Activated CD8-positive, alpha-beta T cell treated with anti-CD3 and anti-CD28 coated beads for 36 hours (primary cell): ENCODE data around the gene RAPH1. TPM values are rescaled to one million over a fixed set of nuclear protein-coding genes. Genes with fewer than 3 reads are reported as not detected.

ENCODE experiments used
- ATAC-seq: fragments of 200-7000 bp; cut with Tn5 transposase; one replicate; pipeline ENCODE4 v1.10.0; 2021; ENCODE audit warnings: mild to moderate bottlenecking, moderate library complexity
- CTCF ChIA-PET: fragments of 350-600 bp; sonication (Branson Sonifier 250); formaldehyde crosslinking; loops from one replicate; lab custom pipeline; 2021; ENCODE audit warnings: antibody characterized with exemption; lab: Charles Lee
- POLR2A ChIA-PET: fragments of 350-600 bp; sonication (Branson Sonifier 250); formaldehyde crosslinking; loops from one replicate; lab custom pipeline; 2021; ENCODE audit warnings: antibody characterized with exemption; lab: Charles Lee
- DNase-seq: peaks from one replicate; pipeline ENCODE4 v3.0.0-alpha.2; 2020
- H3K27ac Mint-ChIP-seq: one replicate; pipeline ENCODE4 v1.8.0; 2021; ENCODE audit warnings: mild to moderate bottlenecking, mixed read lengths
- H3K27me3 Mint-ChIP-seq: one replicate; pipeline ENCODE4 v1.8.0; 2021; ENCODE audit warnings: mixed read lengths
- H3K36me3 Mint-ChIP-seq: one replicate; pipeline ENCODE4 v1.8.0; 2021; ENCODE audit warnings: low read depth, mixed read lengths
- H3K4me1 Mint-ChIP-seq: one replicate; pipeline ENCODE4 v1.8.0; 2021; ENCODE audit warnings: low read depth, mixed read lengths
- H3K4me3 Mint-ChIP-seq: one replicate; pipeline ENCODE4 v1.8.0; 2021; ENCODE audit warnings: mild to moderate bottlenecking, moderate library complexity, mixed read lengths
- H3K9me3 Mint-ChIP-seq: one replicate; pipeline ENCODE4 v1.8.0; 2021; ENCODE audit warnings: mixed read lengths
- intact Hi-C: fragments of 100-400 bp; cut with micrococcal nuclease; formaldehyde crosslinking; loops from one replicate; pipeline ENCODE4 v1.10.0; 2022
- total RNA-seq, 2 experiments: library from RNA; stranded (reverse); gene quantifications; one replicate each; pipeline ENCODE4 v1.2.3, GENCODE V29; 2021
- TF ChIP-seq, protein P1 (sequence below): fragments of 200-600 bp; IDR thresholded peaks from one replicate; pipeline ENCODE4 v1.8.0; 2022; ENCODE audit warnings: antibody characterized with exemption, mild to moderate bottlenecking

RAPH1 gene
- total RNA-seq, 2 experiments from 2014 or later, result 1.5 to 1.9 TPM

- Mint-ChIP-seq H3K4me1 (peaks cover 16% of the 10 kb centered on the region), H3K27ac (no peak overlapping the region), H3K9me3 (peaks cover 3% of the 10 kb centered on the region), H3K4me3 (no peak overlapping the region), H3K27me3 (no peaks in the 10 kb centered on the region), H3K36me3 (peaks cover 5% of the 10 kb centered on the region)
- TF ChIP-seq, protein P1, sequence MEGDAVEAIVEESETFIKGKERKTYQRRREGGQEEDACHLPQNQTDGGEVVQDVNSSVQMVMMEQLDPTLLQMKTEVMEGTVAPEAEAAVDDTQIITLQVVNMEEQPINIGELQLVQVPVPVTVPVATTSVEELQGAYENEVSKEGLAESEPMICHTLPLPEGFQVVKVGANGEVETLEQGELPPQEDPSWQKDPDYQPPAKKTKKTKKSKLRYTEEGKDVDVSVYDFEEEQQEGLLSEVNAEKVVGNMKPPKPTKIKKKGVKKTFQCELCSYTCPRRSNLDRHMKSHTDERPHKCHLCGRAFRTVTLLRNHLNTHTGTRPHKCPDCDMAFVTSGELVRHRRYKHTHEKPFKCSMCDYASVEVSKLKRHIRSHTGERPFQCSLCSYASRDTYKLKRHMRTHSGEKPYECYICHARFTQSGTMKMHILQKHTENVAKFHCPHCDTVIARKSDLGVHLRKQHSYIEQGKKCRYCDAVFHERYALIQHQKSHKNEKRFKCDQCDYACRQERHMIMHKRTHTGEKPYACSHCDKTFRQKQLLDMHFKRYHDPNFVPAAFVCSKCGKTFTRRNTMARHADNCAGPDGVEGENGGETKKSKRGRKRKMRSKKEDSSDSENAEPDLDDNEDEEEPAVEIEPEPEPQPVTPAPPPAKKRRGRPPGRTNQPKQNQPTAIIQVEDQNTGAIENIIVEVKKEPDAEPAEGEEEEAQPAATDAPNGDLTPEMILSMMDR, result no peak
- no peak for ATAC-seq
- ChIA-PET POLR2A (no interaction called here), CTCF (no interaction called here)
- DNase-seq, result no peak
- intact Hi-C loops, result no loop called here
These were observed 34.1 kb downstream of the RAPH1 start for GRCh38 chr2:203500951-203501350.

DNA sequence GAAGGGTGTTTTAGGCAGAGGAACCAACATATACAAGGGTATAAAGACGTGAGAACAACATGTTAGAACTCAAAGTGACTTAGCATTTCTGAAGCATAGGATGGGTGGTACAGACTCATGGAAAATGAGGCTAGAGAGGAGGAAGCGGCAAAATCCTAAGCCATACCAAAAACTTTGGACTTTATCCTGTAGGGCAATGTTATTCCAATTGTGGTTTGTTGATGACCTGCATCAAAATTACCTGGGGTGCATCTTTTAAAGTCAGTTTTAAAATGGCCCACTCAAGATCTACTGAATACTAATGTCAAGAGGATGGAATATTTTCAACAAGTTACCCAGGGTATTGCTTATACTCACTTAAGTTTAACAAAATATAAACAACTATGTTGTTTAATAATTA lies 34.8 kb downstream of the RAPH1 start:
- POLR2A ChIA-PET, result no interaction called here
- CTCF ChIA-PET, result no interaction called here

GRCh38 chr2:203498161-203498560 lies 36.9 kb downstream of the RAPH1 start:
- intact Hi-C loops, result loop anchor here (10.0 kb wide), 1 partner anchor 217 kb away; no protein-coding TSS in a partner anchor
- Mint-ChIP-seq H3K36me3 (no peaks in the 10 kb centered on the region), H3K27ac (no peak overlapping the region), H3K4me3 (no peak overlapping the region), H3K4me1 (peaks cover 21% of the 10 kb centered on the region), H3K9me3 (peaks cover under 1% of the 10 kb centered on the region), H3K27me3 (no peaks in the 10 kb centered on the region)
- ChIA-PET CTCF (interaction anchor here (1.0 kb wide), 1 partner anchor 11 kb away, joined by 3 read pairs; no protein-coding TSS in a partner anchor), POLR2A (no interaction called here)
- TF ChIP-seq, protein P1, result no peak
- ATAC-seq, result peak; percentile 68
- DNase-seq, result no peak

More for the DNA sequence above, 34.8 kb downstream of the RAPH1 start:
- Mint-ChIP-seq H3K4me1 (peaks cover 16% of the 10 kb centered on the region), H3K27me3 (no peaks in the 10 kb centered on the region), H3K27ac (no peak overlapping the region), H3K36me3 (peaks cover 5% of the 10 kb centered on the region), H3K4me3 (no peak overlapping the region), H3K9me3 (peaks cover 3% of the 10 kb centered on the region)
- intact Hi-C loops, result no loop called here
- no peak for ATAC-seq
- TF ChIP-seq, protein P1, result no peak
- no peak for DNase-seq

DNA sequence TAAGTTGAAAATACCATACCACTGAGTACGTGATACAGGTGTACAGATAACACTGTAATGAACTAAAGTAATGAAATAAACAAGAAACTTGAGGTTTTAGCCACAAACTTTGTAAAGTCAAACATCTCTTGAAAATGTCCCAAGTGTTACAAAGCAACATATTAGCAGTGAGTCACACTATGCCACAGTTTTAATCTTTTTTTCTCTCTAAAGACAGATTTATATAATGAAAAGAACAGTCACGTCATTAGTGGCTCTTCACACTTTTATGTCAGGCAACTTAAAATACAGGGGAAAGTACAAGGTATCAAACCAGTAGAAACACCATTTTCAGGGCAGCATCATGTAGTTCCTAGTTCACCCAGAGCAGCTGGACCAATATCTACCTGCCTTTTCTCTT lies 42.1 kb downstream of the RAPH1 start:
- ChIA-PET CTCF (interaction anchor here (1.9 kb wide), 1 partner anchor 323 kb away, joined by 6 read pairs; no protein-coding TSS in a partner anchor), POLR2A (interaction anchor here (0.8 to 1.1 kb wide), 2 partner anchors 216 to 351 kb away, joined by 3 read pairs; no protein-coding TSS in a partner anchor)
- H3K9me3 Mint-ChIP-seq, result no peaks in the 10 kb centered on the region
- intact Hi-C loops, result loop anchor here (10.0 kb wide), 1 partner anchor 222 kb away; no protein-coding TSS in a partner anchor
- H3K27me3 Mint-ChIP-seq, result no peaks in the 10 kb centered on the region
- peaks cover 14% of the 10 kb centered on the region for H3K4me1 Mint-ChIP-seq
- TF ChIP-seq, protein P1, result no peak
- H3K36me3 Mint-ChIP-seq, result no peaks in the 10 kb centered on the region
- H3K4me3 Mint-ChIP-seq, result no peak overlapping the region
- no peak for DNase-seq
- peak; percentile 80 for ATAC-seq
- peak overlapping the region; percentile 34 for H3K27ac Mint-ChIP-seq

DNA sequence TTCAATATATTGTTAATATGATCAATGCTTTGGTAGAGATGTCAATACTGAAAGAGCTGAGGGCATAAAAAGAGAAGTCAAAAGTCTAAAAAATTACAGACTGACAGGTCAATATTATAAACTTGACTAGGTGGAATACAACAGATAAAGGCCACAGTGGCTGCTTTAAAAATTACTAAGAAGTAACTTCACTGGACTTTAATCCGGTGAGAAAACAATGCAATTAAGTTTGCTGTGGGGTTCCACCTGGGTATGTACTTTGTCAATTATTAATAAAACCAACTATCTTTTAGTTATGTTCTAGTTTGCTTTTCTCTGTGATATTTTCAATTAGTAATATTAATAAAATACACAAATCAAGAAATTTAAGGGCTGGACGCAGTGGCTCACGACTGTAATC lies 44.7 kb downstream of the RAPH1 start:
- CTCF ChIA-PET, result interaction anchor here (1.4 to 1.5 kb wide), 2 partner anchors 185 to 325 kb away, joined by 3 read pairs; no protein-coding TSS in a partner anchor
- intact Hi-C loops, result loop anchor here (10.0 kb wide), 1 partner anchor 224 kb away; no protein-coding TSS in a partner anchor

More for the DNA sequence above, 44.7 kb downstream of the RAPH1 start:
- DNase-seq, result no peak
- no peak overlapping the region for H3K27ac Mint-ChIP-seq
- H3K9me3 Mint-ChIP-seq, result no peaks in the 10 kb centered on the region
- POLR2A ChIA-PET, result no interaction called here
- no peaks in the 10 kb centered on the region for H3K27me3 Mint-ChIP-seq
- ATAC-seq, result no peak
- no peaks in the 10 kb centered on the region for H3K36me3 Mint-ChIP-seq
- H3K4me3 Mint-ChIP-seq, result no peak overlapping the region
- H3K4me1 Mint-ChIP-seq, result peaks cover 14% of the 10 kb centered on the region
- TF ChIP-seq, protein P1, result no peak
